HG03342 (cell line): ENCODE measurements around the gene RNLS.
"Not testable (repeated sequence)": the region's sequence is repeated elsewhere in the genome, so short reads cannot be mapped to it uniquely, and the experiment has no call there.

Source experiments
- ATAC-seq: cut with Tn5 transposase; IDR thresholded peaks from one replicate; pipeline ENCODE4 v1.9.1; 2021; ENCODE audit warnings: mild to moderate bottlenecking, moderate library complexity; ENCODE audit not compliant: unreplicated experiment

Gene RNLS

DNA sequence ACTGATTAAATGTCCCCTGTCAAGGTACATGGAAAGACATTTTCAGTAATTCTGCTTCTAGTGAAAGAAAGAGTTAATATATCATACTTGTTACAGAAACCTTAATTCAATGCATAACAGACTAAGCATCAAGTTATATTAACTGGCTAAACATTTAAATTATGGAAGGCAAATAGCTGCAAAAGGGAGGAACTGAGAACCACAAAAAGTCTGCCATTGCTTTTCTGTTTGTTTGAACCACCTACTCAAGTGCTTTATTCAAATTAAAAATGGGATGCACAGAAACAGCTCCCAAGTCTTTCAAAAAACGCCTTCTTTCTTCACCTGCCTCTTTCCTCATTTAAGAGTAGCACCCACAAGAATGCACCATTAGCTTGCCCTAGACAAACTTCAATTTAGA, 271.9 kb downstream of the RNLS start:
- no peak for ATAC-seq

DNA sequence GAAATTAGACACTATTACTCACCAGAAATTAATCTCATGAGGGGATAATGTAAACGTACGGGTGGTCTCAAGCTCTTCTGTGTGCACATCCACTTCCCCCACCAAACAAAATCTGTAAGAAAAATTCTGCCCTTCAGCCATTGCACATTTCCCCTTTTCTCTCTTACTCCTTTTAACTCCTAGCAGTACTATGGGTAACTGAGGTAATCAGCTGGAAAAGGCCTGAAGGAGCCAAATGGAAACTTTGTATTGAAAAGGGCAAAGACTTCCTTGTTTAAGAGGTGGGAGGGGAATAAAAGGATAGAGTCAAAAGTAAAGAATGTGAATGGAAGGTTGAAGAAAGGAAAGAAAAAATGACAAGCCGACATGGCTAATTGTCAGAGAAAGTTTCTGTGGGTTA, 273.8 kb downstream of the RNLS start:
- no peak for ATAC-seq

DNA sequence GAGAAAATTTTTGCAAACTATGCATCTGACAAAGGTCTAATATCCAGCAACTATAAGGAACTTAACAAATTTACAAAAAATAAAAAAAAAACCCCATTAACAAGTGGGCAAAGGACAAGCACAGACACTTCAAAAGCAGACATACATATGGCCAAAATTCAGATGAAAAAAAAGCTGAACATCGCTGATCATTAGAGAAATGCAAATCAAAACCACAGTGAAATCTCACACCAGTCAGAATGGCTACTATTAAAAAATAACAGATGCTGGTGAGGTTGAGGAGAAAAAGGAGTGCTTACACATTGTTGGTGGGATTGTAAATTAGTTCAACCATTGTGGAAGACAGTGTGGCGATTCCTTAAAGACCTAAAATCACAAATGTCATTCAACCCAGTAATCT, 274.8 kb downstream of the RNLS start:
- not testable (repeated sequence) for ATAC-seq

DNA sequence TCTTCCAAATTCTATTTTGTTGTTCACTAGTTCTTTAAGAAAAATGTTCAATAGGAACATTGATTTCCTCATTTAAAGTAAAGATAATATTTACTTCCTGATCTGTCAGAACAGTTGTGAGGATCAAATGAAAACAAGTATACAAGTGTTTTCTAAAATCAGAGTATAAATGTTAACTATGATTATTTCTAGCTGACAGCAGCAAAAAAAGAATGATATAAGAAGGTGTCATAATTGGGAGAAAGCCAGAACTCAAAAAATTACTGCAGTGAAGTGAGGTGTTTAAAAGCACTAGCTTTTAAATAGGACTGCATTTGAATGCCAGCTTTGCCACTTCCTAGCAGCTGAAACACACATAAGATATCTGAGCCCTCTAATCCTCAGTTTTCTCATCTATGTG, 283.3 kb downstream of the RNLS start:
- no peak for ATAC-seq

DNA sequence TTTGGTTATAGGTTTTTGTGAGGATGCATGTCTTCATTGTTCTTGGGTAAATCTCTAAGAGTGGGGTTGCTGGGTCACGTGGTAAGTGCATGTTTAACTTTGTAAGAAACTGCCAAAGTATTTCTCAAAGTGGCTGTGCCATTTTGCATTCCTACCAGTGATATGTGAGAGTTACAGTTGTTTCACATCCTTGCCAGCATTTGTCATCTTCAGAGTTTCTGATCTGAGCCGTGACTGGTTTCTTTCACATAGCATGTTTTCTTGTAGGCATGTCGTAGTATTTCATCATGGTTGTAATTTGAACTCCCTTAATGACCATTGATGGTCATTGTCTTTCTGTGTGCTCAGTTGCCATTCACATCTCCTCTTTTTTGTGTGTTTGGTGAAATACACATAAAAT, 286.0 kb downstream of the RNLS start:
- no peak for ATAC-seq

DNA sequence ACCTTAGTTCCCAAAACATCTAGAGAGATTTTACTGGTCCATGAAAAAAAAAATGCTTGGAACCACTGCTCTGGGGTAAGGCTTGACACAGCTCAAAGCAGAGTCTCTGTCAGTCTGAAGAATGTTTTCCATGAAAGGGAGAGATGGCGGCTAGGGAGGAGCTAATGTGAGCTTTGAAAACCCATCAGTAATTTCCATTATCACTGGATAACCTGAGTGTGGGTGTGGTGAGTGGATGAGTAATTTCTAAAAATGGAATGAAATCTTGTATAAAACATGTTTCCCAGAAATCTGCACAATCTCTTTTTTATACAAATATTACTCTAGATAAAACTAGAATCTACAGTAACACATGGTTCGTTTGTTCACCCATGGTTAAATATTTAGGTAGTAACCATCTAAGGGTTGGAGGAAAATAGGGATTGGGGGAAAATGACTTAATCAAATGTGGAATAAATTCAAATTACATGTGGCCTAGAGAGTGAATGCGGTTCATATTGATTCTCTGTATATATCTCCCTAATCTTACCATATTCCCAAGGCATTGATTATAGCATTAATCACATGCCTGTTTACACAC, 289.4 kb downstream of the RNLS start:
- ATAC-seq = no peak

DNA sequence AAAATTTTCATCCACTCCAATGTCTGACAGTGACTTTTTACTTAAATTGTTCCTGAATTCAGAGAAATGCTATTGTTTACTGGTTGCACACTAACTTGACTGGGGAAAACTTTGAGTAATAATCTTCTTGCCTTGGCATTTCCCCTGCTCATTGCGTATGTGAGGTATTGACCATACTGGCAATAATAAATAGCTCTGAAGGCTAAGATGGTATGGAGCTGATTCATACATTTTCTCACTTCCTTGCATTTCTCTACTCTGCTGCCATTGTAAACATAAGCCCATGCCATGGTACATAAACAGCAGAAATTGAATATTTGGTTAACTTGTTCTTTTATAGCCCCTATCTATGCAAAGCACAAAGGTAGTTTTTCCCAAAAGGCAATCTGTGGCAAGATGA, 290.0 kb downstream of the RNLS start:
- no peak for ATAC-seq

DNA sequence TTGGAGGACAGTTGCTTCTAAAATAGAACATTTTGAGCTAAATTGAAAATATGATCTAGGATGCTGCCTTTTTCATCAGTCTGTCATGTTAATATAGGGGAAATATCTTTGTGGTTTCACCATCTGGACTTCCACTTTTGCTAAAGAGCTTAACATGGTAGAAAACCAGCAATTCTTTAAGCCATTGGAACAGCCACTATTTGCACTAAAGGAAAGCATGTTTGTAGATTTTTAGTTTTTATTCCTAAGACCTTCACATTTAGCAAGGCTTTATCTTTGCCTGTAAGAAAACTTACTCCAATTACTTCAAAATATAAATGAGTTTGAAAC, 291.0 kb downstream of the RNLS start:
- ATAC-seq = no peak

DNA sequence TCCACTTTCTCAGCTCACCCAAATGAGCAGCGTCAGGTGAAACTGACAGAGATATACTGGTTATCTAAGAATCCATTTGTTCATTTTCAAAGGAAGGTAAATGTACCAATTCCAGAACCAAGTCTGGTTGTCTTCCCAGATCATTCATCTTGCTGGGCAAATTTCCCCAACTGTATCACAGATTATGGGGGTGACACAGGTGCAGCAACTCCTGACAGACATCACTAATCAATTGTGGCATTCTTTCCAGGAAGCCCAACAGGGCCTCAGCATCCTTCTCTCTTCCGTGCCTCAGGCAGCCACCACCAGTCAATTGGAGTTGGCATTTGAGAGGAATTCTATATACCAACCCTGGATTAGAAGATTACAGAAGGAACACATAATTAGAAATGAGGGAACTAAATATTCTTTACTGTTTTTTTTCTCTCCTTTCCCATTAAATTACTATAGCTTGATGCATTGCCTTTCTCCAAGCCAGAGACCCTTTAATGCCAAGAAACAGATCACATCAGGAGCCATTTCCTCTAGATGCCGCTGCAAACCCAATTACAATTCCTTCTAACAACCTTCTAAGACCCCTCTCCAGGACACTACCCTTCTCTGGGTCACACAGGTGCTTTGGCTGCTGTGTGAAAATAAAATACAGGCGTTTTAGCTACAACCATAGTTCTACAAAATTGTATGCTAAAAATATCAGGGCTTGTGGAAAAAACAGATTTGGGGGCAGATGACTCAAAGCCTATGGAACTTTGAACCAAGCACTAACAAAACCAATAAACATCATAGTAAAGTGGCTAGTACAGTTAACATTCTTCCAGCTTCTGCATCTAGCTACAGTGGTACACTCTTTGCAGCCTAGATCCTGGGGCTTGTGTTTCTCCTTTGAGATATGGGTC, 291.6 kb downstream of the RNLS start:
- ATAC-seq = no peak

DNA sequence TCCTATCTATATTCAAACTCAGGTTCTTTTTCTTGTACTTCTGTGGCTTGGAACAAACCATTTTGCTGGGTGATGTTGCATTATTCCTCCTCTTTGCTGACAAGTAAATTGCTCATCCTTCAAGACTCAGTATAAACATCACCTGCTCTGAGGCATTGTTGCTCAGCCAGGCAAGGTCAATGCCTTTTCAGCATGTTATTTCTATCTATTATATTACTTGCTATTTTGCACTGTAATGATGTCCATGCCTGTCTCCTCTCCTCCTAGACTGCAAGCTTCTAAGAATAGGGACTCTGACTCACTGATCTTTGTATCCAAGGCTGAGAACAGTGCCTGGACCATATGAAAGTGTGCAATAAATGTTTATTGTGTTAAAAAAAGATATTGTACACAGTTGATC, 293.8 kb downstream of the RNLS start:
- ATAC-seq = no peak

DNA sequence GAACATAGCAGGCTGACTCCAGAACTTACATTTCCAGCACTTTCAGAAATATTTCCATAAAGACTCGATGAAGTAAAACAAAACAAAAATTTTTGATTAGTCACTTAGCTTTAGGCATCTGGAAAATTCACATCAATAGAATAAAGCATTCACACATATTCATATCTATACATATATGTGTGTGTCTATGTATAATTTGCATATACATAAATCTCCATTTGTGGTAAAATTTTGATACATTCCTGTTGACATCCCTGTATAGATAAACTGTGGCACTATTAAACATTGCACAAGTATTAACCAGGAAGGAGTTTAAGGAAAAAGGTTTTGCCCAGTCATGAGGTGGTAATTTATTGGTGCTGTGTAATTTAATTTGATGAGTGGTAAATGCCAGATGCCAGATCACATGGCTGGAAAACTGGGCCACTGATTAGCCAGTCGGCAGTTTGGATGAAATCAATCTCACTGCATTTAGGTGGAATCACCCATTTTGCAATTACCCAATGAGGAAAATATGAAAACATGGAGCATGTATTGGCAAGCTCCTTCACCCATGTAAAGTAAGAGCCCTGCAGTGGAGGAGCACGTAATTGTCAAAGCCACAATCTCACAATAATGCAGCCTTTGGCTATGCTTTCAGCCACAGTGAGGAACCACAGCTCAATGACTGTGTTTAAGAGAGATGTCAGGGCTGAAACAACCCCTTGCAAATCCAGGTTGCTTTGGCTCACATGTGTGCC, 294.6 kb downstream of the RNLS start:
- ATAC-seq = no peak

DNA sequence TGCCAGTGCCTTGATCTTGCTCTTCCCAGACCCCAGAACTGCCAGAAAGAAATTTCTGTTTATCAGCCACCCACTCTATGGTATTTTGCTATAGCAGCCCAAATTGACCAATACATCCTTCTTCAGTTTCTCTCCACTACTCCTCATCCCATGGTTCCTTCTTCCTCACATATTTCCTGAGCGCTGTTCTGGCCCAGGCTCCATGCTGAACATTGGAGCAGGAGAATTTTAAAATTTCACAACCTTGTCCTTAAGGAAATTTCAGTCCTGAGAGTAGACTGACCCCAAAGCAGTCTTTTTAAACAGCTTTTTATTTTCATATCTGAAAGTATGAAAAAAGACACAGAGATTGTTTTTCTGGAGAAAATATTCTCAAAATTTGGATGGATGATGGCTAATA, 297.1 kb downstream of the RNLS start:
- ATAC-seq = no peak

DNA sequence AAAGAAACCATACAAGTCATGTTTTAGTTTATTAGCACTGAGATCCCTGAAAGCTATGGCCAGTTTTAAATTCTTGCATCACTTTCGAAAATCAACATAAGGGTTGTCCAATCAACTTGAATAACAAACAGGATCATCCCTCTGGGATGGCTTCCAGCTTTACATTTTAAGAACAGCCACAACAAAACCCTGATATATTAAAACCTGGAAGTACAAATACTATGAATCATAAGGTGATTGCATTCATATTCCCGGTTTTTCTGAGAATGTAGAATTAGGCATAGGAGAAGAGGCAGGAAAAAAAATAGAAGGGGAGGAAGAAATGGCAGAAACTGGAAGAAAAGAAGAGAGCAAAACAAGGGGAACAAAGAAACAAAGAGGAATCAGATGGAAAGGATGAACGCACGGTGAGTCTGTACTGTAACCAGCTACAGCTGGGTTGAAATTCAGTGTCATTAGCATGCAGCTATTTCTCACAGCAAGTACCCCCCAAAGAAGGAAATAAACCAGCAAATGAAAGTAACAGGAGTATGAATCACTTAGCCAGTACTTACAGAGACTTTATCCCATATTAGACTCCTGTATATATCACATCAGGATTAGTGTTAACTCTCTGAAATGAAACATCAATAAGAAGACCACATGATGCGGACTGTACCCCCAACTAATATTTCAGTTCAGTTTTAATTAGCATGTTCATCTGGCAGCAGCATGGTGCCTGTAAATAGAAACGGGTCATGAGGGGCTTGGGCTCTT, 301.3 kb downstream of the RNLS start:
- no peak for ATAC-seq

DNA sequence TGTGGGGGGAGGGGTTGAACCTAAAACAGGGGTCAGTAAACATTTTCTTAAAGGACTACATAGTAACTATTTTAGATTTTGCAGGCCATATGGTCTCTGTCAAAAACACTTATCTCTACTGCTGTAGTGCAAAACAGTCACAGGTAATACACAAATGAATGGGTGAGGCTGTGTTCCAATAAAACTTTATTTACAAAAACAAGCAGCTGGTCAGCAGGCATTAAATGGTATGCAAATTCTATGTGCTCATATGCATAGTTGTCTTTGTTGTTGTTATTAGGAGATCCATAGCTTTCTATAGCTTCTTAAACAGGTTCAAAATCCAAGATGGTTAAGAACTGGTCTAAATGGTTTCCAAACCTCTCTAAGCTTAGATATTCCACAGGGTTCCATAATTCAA, 302.6 kb downstream of the RNLS start:
- ATAC-seq = no peak

DNA sequence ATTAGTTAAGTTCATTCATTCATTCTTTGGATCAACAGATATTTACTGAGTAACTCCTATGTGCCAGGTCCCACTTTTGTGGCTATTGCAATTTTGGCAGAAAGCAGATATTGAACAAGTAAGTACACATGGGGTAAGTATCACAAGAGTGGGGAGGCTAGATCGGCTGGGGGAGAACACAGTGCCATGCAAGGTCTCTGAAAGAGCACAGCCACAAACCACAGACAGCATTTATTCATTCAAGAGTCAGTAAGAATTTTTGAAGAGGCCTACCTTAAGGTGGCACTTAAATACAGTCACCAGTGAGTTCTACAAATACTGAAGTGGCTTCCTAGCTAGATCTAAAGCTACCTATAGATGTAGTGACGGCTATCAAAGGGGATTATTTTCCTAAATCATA, 304.2 kb downstream of the RNLS start:
- no peak for ATAC-seq

DNA sequence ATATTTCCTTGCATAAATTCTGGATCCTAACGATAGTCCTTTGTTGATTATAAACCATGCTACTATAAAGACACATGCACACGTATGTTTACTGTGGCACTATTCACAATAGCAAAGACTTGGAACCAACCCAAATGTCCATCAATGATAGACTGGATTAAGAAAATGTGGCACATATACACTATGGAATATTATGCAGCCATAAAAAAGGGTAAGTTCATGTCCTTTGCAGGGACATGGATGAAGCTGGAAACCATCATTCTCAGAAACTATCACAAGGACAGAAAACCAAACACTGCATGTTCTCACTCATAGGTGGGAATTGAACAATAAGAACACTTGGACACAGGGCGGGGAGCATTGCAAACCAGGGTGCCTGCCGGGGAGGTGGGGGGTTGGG, 306.2 kb downstream of the RNLS start:
- ATAC-seq = not testable (repeated sequence)

DNA sequence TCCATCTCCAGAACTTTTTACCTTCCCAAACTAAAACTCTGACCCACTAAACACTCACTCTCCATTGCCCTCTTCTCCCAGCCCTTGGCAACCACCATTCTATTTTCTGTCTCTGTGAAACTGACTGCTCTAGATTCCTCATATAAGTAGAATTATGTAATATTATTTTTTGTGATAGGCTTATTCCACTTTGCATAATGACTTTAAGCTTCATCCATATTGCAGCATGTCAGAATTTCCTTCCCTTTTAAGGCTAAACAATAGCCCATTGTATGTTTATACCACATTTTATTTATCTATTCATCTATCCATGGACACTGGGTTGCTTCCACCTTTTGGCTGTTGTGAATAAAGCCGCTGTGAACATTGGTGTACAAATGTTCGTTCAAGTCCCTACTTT, 308.8 kb downstream of the RNLS start:
- ATAC-seq = no peak

DNA sequence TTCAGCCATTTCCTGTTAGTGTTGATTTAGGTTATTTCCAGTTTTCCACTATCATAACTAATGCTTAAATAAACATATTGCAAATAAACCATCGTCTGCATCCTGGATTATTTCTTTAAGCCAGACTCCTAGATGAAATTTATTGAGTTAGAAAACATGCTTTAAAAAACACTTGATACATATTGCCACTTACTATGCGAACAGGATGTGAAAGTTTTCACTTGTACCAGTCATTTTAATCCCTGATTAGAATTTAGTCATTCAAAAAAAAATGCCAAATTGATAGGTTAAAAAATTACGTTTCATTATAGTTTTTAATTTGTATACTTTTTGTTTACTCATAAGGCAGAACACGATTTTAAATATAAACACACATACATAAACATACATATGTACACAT, 309.6 kb downstream of the RNLS start:
- ATAC-seq = no peak

DNA sequence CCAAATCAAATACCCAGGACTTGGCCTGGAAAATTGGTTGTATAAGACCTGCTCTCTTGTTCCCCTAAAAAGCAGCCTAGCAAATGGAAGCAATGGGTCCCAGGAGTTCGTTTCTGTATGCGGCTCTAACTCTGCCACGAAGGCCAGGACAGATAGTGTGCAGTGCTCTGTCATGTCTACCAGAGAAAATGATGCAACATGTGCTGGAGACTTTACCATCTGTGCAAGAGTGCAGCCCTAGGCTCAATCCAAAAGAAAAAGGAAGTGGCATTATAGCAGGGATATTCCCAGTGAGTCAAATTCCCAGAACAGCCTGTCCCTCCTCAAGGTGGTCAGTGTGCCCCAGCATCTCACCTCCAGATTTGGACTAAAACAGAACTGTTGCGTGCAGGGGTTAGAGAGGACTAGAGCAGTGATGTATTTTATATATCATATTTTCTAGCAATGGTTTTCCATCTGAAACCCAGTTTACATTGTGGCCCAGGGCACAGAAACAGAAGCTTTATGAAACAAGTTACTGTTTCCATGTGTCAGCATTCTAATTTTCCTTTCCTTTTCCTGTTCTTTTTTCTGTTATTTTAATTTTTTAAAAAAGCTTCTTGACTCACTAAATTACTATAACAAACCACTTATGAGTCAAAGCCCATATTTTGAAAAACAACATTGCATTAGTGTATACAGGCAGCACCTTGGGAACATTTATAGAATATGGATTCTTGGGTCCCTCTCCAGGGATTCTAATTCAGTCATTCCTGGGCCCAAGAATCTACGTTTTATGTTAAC, 311.2 kb downstream of the RNLS start:
- ATAC-seq = peak; percentile 19

DNA sequence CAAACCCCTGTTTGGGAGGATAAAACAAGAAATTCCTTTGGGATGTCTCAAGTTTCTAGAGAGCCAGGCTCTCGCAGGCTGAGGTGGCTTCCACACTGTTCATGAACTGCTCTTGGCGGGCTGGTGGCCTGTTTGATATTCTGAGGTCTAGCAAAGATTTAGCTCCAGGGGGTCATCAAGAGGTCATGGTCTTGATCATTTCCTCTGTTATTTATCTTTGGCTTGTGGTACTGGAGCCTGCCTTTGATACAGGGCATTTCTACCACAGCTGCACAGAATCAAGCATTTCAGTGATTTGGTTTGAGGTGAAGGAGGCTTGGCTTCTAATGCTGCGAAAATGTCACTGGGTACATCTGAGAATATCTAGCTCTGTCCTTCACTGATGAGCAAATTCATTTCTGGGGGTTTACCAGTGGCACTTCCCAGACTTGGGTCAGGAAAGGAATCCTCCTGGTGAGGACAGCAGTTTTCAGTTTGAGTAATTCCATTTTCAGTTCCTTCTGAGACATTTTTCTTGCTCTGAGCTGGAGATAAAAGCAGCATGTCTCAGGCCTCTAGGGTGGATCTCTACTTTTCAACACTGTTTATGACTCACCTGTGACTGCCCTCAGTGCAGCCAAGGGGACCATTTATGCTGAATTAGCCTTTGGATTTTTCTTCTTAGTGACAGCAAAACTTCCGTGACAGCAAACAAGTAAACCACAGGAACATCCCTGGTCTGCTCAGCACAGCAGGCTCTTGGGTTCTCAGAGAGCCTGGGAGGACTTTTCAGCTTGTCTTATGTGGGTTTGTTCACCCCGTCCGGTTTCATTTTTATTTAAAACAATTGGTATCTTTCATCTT, 312.0 kb downstream of the RNLS start:
- peak; percentile 85 for ATAC-seq
